ENCODE measurements around the gene MTO1.
"Not testable (repeated sequence)": the region's sequence is repeated elsewhere in the genome, so short reads cannot be mapped to it uniquely, and the experiment has no call there.

Gene MTO1, protein sequence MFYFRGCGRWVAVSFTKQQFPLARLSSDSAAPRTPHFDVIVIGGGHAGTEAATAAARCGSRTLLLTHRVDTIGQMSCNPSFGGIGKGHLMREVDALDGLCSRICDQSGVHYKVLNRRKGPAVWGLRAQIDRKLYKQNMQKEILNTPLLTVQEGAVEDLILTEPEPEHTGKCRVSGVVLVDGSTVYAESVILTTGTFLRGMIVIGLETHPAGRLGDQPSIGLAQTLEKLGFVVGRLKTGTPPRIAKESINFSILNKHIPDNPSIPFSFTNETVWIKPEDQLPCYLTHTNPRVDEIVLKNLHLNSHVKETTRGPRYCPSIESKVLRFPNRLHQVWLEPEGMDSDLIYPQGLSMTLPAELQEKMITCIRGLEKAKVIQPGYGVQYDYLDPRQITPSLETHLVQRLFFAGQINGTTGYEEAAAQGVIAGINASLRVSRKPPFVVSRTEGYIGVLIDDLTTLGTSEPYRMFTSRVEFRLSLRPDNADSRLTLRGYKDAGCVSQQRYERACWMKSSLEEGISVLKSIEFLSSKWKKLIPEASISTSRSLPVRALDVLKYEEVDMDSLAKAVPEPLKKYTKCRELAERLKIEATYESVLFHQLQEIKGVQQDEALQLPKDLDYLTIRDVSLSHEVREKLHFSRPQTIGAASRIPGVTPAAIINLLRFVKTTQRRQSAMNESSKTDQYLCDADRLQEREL

DNA sequence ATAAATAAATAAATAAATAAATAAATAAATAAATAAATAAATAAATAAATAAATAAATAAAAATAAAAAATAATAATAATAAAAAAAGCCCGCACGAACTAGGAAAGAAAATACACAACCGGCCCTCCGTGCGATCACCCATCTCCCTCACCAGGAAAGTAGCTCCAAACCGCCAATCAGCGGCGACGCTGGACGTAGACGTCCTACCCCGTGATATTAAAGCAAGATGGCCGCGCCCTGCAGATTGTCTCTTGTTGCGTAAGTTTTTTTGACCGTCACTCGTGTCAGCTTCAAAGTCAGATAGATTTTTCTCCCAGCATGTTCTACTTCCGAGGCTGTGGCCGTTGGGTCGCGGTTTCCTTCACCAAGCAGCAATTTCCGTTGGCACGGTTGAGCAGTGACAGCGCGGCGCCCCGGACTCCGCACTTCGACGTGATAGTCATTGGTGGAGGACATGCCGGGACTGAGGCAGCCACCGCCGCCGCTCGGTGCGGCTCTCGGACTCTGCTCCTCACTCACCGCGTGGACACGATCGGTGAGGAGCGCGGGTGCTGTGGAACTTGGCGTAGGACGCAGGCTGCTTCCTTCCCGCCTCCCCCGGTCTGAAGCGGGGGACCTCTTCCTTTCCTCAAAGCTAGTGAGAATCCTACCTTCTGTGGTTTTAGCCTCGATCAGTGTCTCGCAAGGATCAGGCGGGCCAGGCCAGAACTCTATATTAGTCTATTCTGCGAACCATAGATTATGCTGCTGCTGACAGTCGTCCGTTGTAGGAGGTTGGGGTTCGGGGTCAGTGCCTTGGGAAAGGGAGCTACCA, at the start of gene MTO1:
MTO1 (plus strand) TSS at position 201 of the 814 bp plus-strand sequence; CDS start at position 319, 118 bp downstream.
- Mint-ChIP-seq H3K4me3 (peak within 1 kb of the TSS; percentile 96), H3K9me3 (no peaks in the 10 kb centered on the region), H3K4me1 (ENCODE audit: low read depth) (peaks cover 42% of the 10 kb centered on the region), H3K27ac (peak within 1 kb of the TSS; percentile 98), H3K27me3 (no peaks in the 10 kb centered on the region), H3K36me3 (ENCODE audit: low read depth) (peaks cover 20% of the 10 kb centered on the region)

DNA sequence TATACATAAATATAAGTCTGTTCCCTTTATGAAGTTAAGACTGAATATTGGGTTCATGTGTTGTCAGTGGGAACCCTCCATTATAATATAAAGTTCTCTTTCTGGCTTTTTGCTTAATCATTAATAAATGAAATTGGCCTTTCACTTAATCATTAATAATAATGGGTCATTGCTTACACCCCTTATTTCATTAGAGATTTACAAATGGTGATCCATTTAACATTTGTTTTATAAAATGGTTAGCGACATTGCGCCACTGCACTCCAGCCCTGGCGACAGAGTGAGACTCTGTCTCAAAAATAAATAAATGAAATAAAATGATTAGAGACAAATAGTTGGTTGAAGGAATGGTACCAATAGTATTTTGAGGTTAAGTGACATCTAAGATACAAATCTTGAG, 48.4 kb upstream of the MTO1 start:
- H3K27me3 Mint-ChIP-seq, result no peaks in the 10 kb centered on the region
- H3K36me3 Mint-ChIP-seq (ENCODE audit: low read depth), result peaks cover 34% of the 10 kb centered on the region
- no peak overlapping the region for H3K4me3 Mint-ChIP-seq
- no peaks in the 10 kb centered on the region for H3K4me1 Mint-ChIP-seq (ENCODE audit: low read depth)
- no peak overlapping the region for H3K27ac Mint-ChIP-seq
- H3K9me3 Mint-ChIP-seq, result no peaks in the 10 kb centered on the region

DNA sequence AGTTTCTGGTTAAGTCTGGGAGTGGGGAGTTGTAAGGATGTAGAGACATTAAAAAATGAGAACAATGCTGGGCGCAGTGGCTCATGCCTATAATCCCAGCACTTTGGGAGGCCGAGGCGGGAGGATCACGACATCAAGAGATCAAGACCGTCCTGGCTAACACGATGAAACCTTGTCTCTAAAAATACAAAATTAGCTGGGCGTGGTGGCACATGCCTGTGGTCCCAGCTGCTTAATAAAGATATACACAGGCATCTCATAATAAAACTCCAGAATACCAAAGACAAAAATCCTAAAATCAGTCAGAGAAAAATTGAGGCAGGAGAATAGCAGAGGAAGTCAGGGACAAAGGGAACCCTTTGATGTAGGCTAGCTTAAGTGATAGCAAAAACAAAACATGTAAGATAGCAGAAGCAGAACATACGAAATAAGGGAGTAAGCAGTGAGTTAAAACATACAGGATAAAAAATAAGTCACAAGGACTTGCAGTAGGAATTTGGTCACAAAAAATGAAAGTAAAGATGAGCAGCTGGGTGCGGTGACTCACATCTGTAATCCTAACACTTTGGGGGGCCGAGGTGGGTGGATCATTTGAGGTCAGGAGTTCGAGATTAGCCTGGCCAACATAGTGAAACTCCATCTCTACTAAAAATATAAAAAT, 43.3 kb upstream of the MTO1 start:
- peaks cover 62% of the 10 kb centered on the region for H3K36me3 Mint-ChIP-seq (ENCODE audit: low read depth)
- H3K27ac Mint-ChIP-seq, result no peak overlapping the region
- H3K4me1 Mint-ChIP-seq (ENCODE audit: low read depth), result peaks cover 15% of the 10 kb centered on the region
- H3K9me3 Mint-ChIP-seq, result no peaks in the 10 kb centered on the region
- H3K27me3 Mint-ChIP-seq, result no peaks in the 10 kb centered on the region
- H3K4me3 Mint-ChIP-seq, result no peak overlapping the region

DNA sequence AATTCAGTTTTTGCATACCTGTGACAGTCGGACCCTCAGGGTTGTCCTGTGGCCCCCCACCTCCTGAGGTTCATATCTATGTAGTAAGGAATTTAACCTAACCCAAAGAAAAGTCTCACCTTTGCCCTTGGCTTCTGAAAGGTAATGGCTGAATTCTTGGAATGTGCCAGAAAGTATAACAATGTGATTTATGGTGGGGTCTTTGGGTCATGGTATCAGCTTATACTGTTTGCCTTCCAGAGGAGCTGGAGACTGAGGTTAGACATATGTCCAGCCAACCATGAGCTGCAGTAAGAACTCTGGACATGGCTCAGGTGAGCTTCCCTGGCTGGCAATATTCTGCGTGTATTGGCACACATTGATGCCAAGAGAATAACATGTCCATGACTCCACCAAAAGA, 40.0 kb upstream of the MTO1 start:
- Mint-ChIP-seq H3K4me1 (ENCODE audit: low read depth) (peaks cover 15% of the 10 kb centered on the region), H3K36me3 (ENCODE audit: low read depth) (peaks cover 67% of the 10 kb centered on the region), H3K4me3 (no peak overlapping the region), H3K27ac (no peak overlapping the region), H3K27me3 (no peaks in the 10 kb centered on the region), H3K9me3 (no peaks in the 10 kb centered on the region)

DNA sequence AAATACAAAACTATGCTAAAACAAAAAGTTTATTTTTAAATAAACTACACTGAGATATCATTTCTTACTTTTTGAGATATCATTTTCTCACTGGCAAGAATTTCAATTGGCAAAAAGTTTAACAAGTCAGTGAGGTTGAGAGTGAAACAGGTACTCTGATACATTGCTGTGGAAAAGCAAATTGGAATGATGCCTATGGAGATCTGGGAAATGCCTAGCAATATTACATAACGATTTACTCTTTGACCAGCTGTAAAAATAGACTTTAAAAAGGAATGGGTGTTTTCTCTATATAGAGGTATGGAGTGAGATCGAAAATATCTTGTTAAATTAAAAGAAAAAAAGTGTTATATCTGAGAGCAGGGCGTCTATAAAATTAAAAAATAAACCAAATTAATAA, 26.3 kb upstream of the MTO1 start:
- Mint-ChIP-seq H3K9me3 (no peaks in the 10 kb centered on the region), H3K27me3 (no peaks in the 10 kb centered on the region), H3K27ac (no peak overlapping the region), H3K4me1 (ENCODE audit: low read depth) (no peaks in the 10 kb centered on the region), H3K36me3 (ENCODE audit: low read depth) (peaks cover 69% of the 10 kb centered on the region), H3K4me3 (no peak overlapping the region)

DNA sequence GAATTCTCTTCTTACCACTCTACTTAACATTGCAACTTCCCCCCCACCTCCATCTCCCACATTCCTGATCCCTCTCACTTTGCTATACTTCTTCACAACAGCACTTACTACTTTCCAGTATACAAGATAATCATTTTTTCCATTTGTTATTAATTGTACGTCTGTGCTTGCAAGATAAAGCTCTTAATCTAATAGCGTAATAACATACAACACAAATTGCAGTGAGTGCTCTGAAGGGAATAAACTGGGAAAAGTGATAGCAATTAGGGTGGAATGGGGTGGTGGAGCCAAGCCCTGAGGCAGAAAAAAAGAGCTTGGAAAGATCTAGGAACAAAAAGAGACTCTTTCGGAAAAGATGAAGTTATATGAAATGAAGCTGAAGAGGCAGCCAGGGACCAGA, 18.0 kb upstream of the MTO1 start:
- no peak overlapping the region for H3K27ac Mint-ChIP-seq
- H3K36me3 Mint-ChIP-seq (ENCODE audit: low read depth), result peaks cover 67% of the 10 kb centered on the region
- no peak overlapping the region for H3K4me3 Mint-ChIP-seq
- H3K9me3 Mint-ChIP-seq, result no peaks in the 10 kb centered on the region
- peaks cover 27% of the 10 kb centered on the region for H3K4me1 Mint-ChIP-seq (ENCODE audit: low read depth)
- no peaks in the 10 kb centered on the region for H3K27me3 Mint-ChIP-seq

DNA sequence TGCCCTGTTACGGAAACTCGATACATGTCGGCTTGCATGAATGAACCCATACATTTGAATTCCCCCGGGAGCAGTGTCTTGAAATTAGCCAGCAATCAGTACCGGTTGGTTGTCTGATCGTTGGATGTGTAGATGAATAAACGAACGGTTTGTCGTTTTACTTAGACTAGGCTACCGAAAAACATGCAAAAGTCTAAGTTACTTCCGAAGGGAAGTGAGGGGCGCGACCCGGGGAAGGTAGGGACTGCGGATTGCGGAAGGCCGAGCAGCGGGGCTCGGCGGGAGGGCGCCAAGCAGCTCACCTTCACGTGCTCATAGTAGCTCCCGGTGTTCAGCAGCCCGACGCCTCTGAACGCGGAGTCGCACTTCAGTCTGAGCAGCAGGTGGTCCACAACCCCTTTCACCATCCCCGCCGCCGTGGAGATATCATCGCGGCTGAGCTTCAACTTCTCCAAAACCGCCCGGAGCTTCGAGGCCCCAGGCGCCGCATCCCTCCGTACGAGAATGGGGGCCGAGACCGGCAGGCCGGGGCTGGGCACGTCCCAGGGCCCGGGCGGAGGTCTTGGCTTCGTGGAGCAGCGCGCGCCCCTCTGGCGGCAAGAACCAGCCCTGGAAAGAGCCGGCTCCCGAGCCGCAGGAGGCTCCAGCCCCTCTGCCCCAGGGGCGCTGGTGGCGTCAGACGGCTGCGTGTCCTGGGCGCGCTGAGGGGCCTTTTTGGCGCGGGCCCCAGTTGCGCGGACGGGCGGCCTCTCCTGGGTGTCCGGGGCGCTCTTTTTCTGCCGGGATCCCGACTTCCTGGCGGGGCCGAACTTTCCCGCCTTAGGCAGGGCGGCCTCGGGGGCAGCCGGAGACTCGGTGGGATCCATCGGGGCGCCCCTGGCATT, 10.1 kb upstream of the MTO1 start:
- Mint-ChIP-seq H3K27ac (peak overlapping the region; percentile 92), H3K4me1 (ENCODE audit: low read depth) (peaks cover 34% of the 10 kb centered on the region), H3K9me3 (no peaks in the 10 kb centered on the region), H3K36me3 (ENCODE audit: low read depth) (peaks cover 20% of the 10 kb centered on the region), H3K27me3 (no peaks in the 10 kb centered on the region), H3K4me3 (peak overlapping the region; percentile 94)

DNA sequence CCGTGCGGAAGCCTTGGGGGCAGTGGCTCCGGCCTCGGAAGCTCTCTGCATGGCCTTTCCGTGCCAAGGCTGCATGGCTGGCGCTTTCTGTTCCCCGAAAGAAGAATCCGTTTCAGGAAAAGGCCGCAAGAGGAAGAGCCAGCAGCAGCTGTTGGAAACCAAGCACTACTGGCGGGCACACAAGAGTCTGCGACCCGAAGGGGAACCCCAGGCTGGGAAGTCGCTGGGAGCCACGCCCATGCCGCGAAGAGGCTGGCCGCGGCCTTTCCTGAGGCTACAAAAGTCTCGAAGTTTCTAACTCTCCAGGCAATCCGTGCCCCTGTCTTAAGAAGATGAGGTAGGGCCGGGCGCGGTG, 9.5 kb upstream of the MTO1 start, which contains the start of gene CGAS:
CGAS (minus strand) TSS at position 191 of the 355 bp plus-strand sequence; CDS start at position 75, 116 bp downstream.
- Mint-ChIP-seq H3K4me3 (peak within 1 kb of the TSS; percentile 94), H3K27me3 (no peaks in the 10 kb centered on the region), H3K9me3 (no peaks in the 10 kb centered on the region), H3K27ac (peak within 1 kb of the TSS; percentile 92), H3K36me3 (ENCODE audit: low read depth) (peaks cover 20% of the 10 kb centered on the region), H3K4me1 (ENCODE audit: low read depth) (peaks cover 34% of the 10 kb centered on the region)

DNA sequence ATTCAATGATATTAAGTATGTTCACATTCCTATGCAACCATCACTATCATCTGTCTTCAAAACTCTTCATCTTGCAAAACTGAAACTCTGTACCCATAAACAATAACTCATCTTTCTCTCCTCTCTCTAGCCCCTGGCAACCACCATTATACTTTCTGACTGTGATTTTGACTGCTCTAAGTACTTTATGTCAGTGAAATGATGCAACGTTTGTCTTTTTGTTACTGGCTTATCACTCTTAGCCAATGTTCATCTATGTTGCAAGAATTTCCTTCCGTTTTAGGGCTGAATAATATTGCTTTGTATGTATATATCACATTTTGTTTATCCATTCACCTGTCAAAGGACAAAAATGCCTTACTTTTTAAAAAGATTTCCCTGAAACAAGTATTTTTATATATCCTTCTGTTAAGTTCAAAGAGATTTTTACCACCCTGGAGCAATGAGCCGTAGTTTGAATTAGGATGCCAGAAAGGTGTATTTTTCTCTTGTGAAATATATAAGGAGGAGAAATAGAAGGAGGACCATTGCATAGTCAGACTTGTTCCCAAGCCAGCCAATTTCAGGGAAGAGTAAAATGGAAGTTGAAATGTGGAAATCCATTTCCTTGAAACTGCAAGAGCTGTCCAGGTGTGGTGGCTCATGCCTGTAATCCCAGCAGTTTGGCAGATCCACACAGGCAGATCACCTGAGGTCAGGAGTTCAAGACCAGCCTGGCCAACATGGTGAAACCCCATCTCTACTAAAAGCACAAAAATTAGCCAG, 5.5 kb upstream of the MTO1 start:
- H3K9me3 Mint-ChIP-seq, result no peaks in the 10 kb centered on the region
- H3K27ac Mint-ChIP-seq, result peak overlapping the region; percentile 54
- peaks cover 31% of the 10 kb centered on the region for H3K4me1 Mint-ChIP-seq (ENCODE audit: low read depth)
- H3K27me3 Mint-ChIP-seq, result no peaks in the 10 kb centered on the region
- no peak overlapping the region for H3K4me3 Mint-ChIP-seq
- H3K36me3 Mint-ChIP-seq (ENCODE audit: low read depth), result no peaks in the 10 kb centered on the region

DNA sequence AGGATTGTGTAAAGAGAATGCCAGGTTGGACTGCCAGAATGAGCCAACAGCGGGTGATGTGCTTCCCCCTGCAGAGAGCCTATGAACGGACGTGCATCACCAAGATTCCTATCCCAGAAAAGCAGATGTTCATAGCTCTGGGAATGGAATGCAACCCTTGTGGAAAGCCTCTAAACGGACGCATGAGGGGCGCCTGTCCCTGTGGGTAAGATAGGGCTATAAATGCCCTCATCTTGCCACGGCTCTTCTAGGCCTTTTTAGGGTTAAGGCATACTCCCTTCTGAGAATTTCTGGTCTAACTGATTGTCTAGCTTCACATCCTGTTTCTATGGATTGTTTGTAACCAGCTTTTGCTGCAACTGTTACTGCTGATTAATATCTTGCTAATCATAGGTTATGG, 2.1 kb upstream of the MTO1 start:
- not testable (repeated sequence) for H3K4me3 Mint-ChIP-seq; H3K36me3 Mint-ChIP-seq (ENCODE audit: low read depth); H3K27me3 Mint-ChIP-seq; H3K9me3 Mint-ChIP-seq
- Mint-ChIP-seq H3K4me1 (ENCODE audit: low read depth) (peaks cover 44% of the 10 kb centered on the region), H3K27ac (peak overlapping the region; percentile 61)

DNA sequence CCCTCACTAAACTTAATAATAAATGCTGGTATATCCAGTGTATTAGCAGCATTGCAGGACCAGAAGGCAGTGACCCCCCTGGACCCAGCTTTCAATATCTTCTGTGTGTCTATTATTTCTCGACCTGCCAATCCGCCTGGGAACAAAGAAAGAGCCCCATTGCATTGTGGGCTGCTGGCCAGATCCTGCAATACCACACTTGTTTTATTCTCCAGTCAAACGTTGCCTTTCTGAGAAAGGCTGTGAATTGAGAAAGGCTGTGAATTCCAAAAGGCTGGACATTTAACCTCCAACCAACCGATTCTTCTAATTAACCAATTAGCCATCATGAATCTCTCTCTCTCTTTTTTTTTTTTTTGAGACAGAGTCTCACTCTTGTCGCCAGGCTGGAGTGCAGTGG, 1.5 kb upstream of the MTO1 start:
- no peaks in the 10 kb centered on the region for H3K9me3 Mint-ChIP-seq
- peak overlapping the region; percentile 45 for H3K27ac Mint-ChIP-seq
- H3K36me3 Mint-ChIP-seq (ENCODE audit: low read depth), result peaks cover 8% of the 10 kb centered on the region
- no peaks in the 10 kb centered on the region for H3K27me3 Mint-ChIP-seq
- H3K4me3 Mint-ChIP-seq, result peak overlapping the region; percentile 28
- peaks cover 44% of the 10 kb centered on the region for H3K4me1 Mint-ChIP-seq (ENCODE audit: low read depth)

DNA sequence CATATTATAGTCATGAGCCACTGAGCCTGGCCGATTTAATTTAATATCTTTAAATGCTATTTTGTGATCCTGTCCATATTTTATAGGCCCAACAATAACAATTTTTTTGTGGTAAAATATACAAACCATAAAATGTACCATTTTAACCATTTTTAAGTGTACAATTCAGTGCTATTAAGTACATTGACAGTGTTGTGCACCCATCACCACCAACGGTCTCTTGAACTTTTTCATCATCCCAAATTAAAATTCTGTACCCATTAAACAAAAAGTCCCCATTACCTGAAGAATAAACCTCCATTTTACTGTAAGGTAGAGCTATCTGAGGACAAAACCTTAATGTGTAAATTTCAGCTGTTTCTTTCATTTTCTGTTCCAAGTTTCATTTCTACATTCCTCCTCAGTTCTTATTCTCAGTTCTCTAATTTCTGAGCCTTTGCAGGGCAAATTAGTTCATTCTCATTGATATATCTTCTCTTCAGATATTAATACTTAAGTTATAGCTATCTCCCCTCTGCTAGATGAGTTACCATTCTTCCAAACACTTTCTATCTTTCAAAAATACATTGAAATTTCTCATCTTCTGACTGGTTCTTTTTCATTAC, 10.3 kb downstream of the MTO1 start:
- Mint-ChIP-seq H3K27me3 (no peaks in the 10 kb centered on the region), H3K27ac (peak overlapping the region; percentile 45), H3K36me3 (ENCODE audit: low read depth) (peaks cover 47% of the 10 kb centered on the region), H3K4me3 (peak overlapping the region; percentile 61), H3K4me1 (ENCODE audit: low read depth) (peaks cover 18% of the 10 kb centered on the region), H3K9me3 (no peaks in the 10 kb centered on the region)

DNA sequence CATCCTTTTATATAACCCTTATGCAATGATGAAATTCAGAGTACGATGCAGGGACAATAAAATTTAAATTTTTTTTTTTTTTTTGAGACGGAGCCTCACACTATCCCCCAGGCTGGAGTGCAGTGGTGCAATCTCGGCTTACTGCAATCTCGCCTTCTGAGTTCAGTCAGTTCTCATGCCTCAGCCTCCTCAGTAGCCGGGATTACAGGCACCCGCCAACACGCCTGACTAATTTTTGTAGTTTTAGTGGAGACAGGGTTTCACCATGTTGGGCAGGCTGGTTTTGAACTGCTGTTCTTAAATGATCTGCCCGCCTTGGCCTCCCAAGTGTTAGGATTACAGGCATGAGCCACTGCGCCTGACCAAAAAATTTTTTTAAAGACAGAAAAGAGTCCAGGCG, 15.2 kb downstream of the MTO1 start:
- H3K4me3 Mint-ChIP-seq, result no peak overlapping the region
- peaks cover 57% of the 10 kb centered on the region for H3K36me3 Mint-ChIP-seq (ENCODE audit: low read depth)
- no peaks in the 10 kb centered on the region for H3K9me3 Mint-ChIP-seq
- H3K27ac Mint-ChIP-seq, result no peak overlapping the region
- peaks cover 8% of the 10 kb centered on the region for H3K4me1 Mint-ChIP-seq (ENCODE audit: low read depth)
- no peaks in the 10 kb centered on the region for H3K27me3 Mint-ChIP-seq

Data from stimulated activated naive CD8-positive, alpha-beta T cell treated with anti-CD3 and anti-CD28 coated beads, Interleukin-15, Interleukin-2, amounts not matched to agents 100 ng/mL and 50 ng/mL, for 24 hours (primary cell).